SK-N-SH treated with all-trans-retinoic acid at 6 μM for 48 hours (cell line): ENCODE data around the gene SELL.

Experiments used
- ATAC-seq: fragments of 200-7000 bp; cut with Tn5 transposase; 3 replicates; pipeline ENCODE4 v1.9.1; 2020; ENCODE audit warnings: mild to moderate bottlenecking, moderate library complexity
- ARNTL ChIP-seq: fragments of 450-650 bp; formaldehyde crosslinking; IDR thresholded peaks from 2 replicates; pipeline ENCODE4 v1.5.0; 2020; ENCODE audit warnings: low read depth, mild to moderate bottlenecking, moderate library complexity, borderline replicate concordance
- BACH2 ChIP-seq: fragments of 250-450 bp; sonication (Bioruptor Pico); IDR thresholded peaks from 2 replicates; pipeline ENCODE4 v1.9.0; 2021; ENCODE audit warnings: mild to moderate bottlenecking, borderline replicate concordance
- CREB5 ChIP-seq: fragments of 250-450 bp; sonication (Bioruptor Pico); IDR thresholded peaks from 2 replicates; pipeline ENCODE4 v1.5.1; 2020; ENCODE audit warnings: low read depth, mild to moderate bottlenecking, moderate library complexity
- ISL1 ChIP-seq: fragments of 250-450 bp; sonication (Bioruptor Pico); IDR thresholded peaks from 2 replicates; pipeline ENCODE4 v2.1.2; 2022; ENCODE audit warnings: mild to moderate bottlenecking, moderate library complexity
- SNAI2 ChIP-seq: fragments of 250-450 bp; sonication (Bioruptor Pico); IDR thresholded peaks from 2 replicates; pipeline ENCODE4 v1.5.0; 2020; ENCODE audit warnings: mild to moderate bottlenecking, moderate library complexity
- ZC3H10 ChIP-seq: fragments of 250-450 bp; sonication (Bioruptor Pico); IDR thresholded peaks from 2 replicates; pipeline ENCODE4 v1.5.1; 2021; ENCODE audit warnings: mild to moderate bottlenecking, moderate library complexity
- ZFP3 ChIP-seq: fragments of 250-450 bp; sonication (Bioruptor Pico); IDR thresholded peaks from 2 replicates; pipeline ENCODE4 v1.5.0; 2020; ENCODE audit warnings: mild to moderate bottlenecking, moderate library complexity
- ZFP30 ChIP-seq: fragments of 450-650 bp; formaldehyde crosslinking; IDR thresholded peaks from 2 replicates; pipeline ENCODE4 v1.5.0; 2022; ENCODE audit warnings: mild to moderate bottlenecking, moderate library complexity
- ZNF8 ChIP-seq: fragments of 450-650 bp; formaldehyde crosslinking; IDR thresholded peaks from 2 replicates; pipeline ENCODE4 v1.5.0; 2020; ENCODE audit warnings: mild to moderate bottlenecking, moderate library complexity
- TF ChIP-seq, protein P1 (sequence below): fragments of 250-450 bp; sonication (Bioruptor Pico); IDR thresholded peaks from 2 replicates; pipeline ENCODE4 v1.8.0; 2021; ENCODE audit warnings: low read depth, mild to moderate bottlenecking, moderate library complexity, borderline replicate concordance
- TF ChIP-seq, protein P2 (sequence below): fragments of 250-450 bp; sonication (Bioruptor Pico); IDR thresholded peaks from 2 replicates; pipeline ENCODE4 v1.8.0; 2020; ENCODE audit warnings: mild to moderate bottlenecking, moderate library complexity, borderline replicate concordance

Gene SELL

GRCh38 chr1:169644297-169644696, 67.1 kb downstream of the SELL start:
- ATAC-seq, result no peak
- TF ChIP-seq, protein P1, sequence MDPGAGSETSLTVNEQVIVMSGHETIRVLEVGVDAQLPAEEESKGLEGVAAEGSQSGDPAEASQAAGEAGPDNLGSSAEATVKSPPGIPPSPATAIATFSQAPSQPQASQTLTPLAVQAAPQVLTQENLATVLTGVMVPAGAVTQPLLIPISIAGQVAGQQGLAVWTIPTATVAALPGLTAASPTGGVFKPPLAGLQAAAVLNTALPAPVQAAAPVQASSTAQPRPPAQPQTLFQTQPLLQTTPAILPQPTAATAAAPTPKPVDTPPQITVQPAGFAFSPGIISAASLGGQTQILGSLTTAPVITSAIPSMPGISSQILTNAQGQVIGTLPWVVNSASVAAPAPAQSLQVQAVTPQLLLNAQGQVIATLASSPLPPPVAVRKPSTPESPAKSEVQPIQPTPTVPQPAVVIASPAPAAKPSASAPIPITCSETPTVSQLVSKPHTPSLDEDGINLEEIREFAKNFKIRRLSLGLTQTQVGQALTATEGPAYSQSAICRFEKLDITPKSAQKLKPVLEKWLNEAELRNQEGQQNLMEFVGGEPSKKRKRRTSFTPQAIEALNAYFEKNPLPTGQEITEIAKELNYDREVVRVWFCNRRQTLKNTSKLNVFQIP, result no peak
- TF ChIP-seq ZFP30 (CRISPR knock-in tag), result no peak
- no peak for TF ChIP-seq BACH2
- TF ChIP-seq ISL1 (CRISPR knock-in tag), result no peak
- no peak for TF ChIP-seq SNAI2 (CRISPR knock-in tag)
- TF ChIP-seq ARNTL (CRISPR knock-in tag), result no peak
- TF ChIP-seq, protein P2, sequence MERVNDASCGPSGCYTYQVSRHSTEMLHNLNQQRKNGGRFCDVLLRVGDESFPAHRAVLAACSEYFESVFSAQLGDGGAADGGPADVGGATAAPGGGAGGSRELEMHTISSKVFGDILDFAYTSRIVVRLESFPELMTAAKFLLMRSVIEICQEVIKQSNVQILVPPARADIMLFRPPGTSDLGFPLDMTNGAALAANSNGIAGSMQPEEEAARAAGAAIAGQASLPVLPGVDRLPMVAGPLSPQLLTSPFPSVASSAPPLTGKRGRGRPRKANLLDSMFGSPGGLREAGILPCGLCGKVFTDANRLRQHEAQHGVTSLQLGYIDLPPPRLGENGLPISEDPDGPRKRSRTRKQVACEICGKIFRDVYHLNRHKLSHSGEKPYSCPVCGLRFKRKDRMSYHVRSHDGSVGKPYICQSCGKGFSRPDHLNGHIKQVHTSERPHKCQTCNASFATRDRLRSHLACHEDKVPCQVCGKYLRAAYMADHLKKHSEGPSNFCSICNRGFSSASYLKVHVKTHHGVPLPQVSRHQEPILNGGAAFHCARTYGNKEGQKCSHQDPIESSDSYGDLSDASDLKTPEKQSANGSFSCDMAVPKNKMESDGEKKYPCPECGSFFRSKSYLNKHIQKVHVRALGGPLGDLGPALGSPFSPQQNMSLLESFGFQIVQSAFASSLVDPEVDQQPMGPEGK (CRISPR knock-in tag), result no peak
- no peak for TF ChIP-seq ZFP3 (CRISPR knock-in tag)
- TF ChIP-seq ZC3H10 (CRISPR knock-in tag), result no peak
- TF ChIP-seq ZNF8 (CRISPR knock-in tag), result no peak
- TF ChIP-seq CREB5, result no peak
